Neural crest cell (in vitro differentiated cells): ENCODE data around the gene CEP97. TPM values are rescaled to one million over a fixed set of nuclear protein-coding genes. Genes with fewer than 3 reads are reported as not detected.
"Not testable (repeated sequence)": the region's sequence is repeated elsewhere in the genome, so short reads cannot be mapped to it uniquely, and the experiment has no call there.

Source experiments
- DNase-seq: peaks from one replicate; pipeline ENCODE4 v3.0.0; 2021; ENCODE audit warnings: low read depth, mixed read lengths, low spot score
- H3K27ac Mint-ChIP-seq: one replicate; pipeline ENCODE4 v1.8.0; 2021; ENCODE audit warnings: mild to moderate bottlenecking, mixed read lengths; ENCODE audit not compliant: unreplicated experiment
- H3K27me3 Mint-ChIP-seq: 2 replicates; pipeline ENCODE4 v1.8.0; 2021; ENCODE audit warnings: low read depth, mild to moderate bottlenecking, mixed read lengths
- H3K36me3 Mint-ChIP-seq: 2 replicates; pipeline ENCODE4 v1.8.0; 2021; ENCODE audit warnings: low read depth, mild to moderate bottlenecking, mixed read lengths
- H3K4me1 Mint-ChIP-seq: 2 replicates; pipeline ENCODE4 v1.8.0; 2021; ENCODE audit warnings: mixed read lengths
- H3K4me3 Mint-ChIP-seq: one replicate; pipeline ENCODE4 v1.8.0; 2021; ENCODE audit warnings: mild to moderate bottlenecking, mixed read lengths
- H3K9me3 Mint-ChIP-seq: 2 replicates; pipeline ENCODE4 v1.8.0; 2021; ENCODE audit warnings: mixed read lengths
- total RNA-seq: library from RNA; stranded (reverse); gene quantifications from 2 replicates; pipeline ENCODE4 v1.2.1, GENCODE V29; 2021
- TF ChIP-seq, protein P1 (sequence below): fragments of 200-600 bp; sonication (generic); conservative IDR thresholded peaks from 2 replicates; pipeline ENCODE4 v1.5.0; 2021; ENCODE audit warnings: antibody characterized with exemption, mild to moderate bottlenecking

The CEP97 gene
- total RNA-seq, 1 donor from 2014 or later: 25.1 TPM

- TF ChIP-seq, protein P1, sequence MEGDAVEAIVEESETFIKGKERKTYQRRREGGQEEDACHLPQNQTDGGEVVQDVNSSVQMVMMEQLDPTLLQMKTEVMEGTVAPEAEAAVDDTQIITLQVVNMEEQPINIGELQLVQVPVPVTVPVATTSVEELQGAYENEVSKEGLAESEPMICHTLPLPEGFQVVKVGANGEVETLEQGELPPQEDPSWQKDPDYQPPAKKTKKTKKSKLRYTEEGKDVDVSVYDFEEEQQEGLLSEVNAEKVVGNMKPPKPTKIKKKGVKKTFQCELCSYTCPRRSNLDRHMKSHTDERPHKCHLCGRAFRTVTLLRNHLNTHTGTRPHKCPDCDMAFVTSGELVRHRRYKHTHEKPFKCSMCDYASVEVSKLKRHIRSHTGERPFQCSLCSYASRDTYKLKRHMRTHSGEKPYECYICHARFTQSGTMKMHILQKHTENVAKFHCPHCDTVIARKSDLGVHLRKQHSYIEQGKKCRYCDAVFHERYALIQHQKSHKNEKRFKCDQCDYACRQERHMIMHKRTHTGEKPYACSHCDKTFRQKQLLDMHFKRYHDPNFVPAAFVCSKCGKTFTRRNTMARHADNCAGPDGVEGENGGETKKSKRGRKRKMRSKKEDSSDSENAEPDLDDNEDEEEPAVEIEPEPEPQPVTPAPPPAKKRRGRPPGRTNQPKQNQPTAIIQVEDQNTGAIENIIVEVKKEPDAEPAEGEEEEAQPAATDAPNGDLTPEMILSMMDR: no peak
- no peaks in the 10 kb centered on the region for H3K4me1 Mint-ChIP-seq
- H3K36me3 Mint-ChIP-seq: peaks cover 45% of the 10 kb centered on the region
- H3K27me3 Mint-ChIP-seq: no peaks in the 10 kb centered on the region
- no peak for DNase-seq
- no peak overlapping the region for H3K4me3 Mint-ChIP-seq
- no peak overlapping the region for H3K27ac Mint-ChIP-seq
- peaks cover 5% of the 10 kb centered on the region for H3K9me3 Mint-ChIP-seq
Measured at GRCh38 chr3:101744811-101745210, 20.4 kb downstream of the CEP97 start.

DNA sequence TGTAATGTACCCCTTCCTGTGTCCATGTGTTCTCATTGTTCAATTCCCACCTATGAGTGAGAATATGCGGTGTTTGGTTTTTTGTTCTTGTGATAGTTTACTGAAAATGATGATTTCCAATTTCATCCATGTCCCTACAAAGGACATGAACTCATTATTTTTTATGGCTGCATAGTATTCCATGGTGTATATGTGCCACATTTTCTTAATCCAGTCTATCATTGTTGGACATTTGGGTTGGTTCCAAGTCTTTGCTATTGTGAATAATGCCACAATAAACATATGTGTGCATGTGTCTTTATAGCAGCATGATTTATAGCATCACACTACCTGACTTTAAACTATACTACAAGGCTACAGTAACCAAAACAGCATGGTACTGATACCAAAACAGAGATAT is 21.5 kb downstream of the CEP97 start:
- H3K4me3 Mint-ChIP-seq, H3K27ac Mint-ChIP-seq, H3K4me1 Mint-ChIP-seq, DNase-seq, H3K27me3 Mint-ChIP-seq, H3K9me3 Mint-ChIP-seq: not testable (repeated sequence)
- H3K36me3 Mint-ChIP-seq: peaks cover 46% of the 10 kb centered on the region

GRCh38 chr3:101753386-101754113 is 29.1 kb downstream of the CEP97 start:
- H3K9me3 Mint-ChIP-seq, DNase-seq, H3K27ac Mint-ChIP-seq, H3K27me3 Mint-ChIP-seq, H3K4me1 Mint-ChIP-seq, H3K4me3 Mint-ChIP-seq: not testable (repeated sequence)
- peaks cover 61% of the 10 kb centered on the region for H3K36me3 Mint-ChIP-seq

- no peak overlapping the region for H3K27ac Mint-ChIP-seq
- peaks cover 6% of the 10 kb centered on the region for H3K9me3 Mint-ChIP-seq
- no peak for DNase-seq
- H3K4me3 Mint-ChIP-seq: no peak overlapping the region
- peaks cover 4% of the 10 kb centered on the region for H3K4me1 Mint-ChIP-seq
- peaks cover 57% of the 10 kb centered on the region for H3K36me3 Mint-ChIP-seq
- H3K27me3 Mint-ChIP-seq: no peaks in the 10 kb centered on the region
- TF ChIP-seq, protein P1: no peak
Measured at GRCh38 chr3:101758224-101758623, 33.8 kb downstream of the CEP97 start.

- Mint-ChIP-seq H3K4me3 (no peak overlapping the region), H3K27ac (no peak overlapping the region), H3K4me1 (no peaks in the 10 kb centered on the region), H3K9me3 (no peaks in the 10 kb centered on the region), H3K36me3 (peaks cover 40% of the 10 kb centered on the region), H3K27me3 (no peaks in the 10 kb centered on the region)
- DNase-seq: no peak
- TF ChIP-seq, protein P1: no peak
Measured at GRCh38 chr3:101762041-101762646, 37.7 kb downstream of the CEP97 start.

DNA sequence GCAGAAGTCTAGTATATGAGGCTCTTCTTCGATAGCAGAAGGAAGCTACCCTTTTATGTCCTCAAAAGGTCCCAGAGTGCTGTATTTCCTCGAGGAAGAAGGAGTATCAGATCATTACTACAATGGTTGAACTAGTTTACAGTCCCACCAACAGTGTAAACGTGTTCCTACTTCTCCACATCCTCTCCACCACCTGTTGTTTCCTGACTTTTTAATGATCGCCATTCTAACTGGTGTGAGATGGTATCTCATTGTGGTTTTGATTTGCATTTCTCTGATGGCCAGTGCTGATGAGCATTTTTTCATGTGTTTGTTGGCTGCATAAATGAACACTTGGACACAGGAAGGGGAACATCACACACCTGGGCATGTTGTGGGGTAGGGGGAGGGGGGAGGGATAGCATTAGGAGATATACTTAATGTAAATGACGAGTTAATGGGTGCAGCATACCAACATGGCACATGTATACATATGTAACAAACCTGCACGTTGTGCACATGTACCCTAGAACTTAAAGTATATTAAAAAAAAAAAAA is 53.4 kb downstream of the CEP97 start:
- not testable (repeated sequence) for H3K36me3 Mint-ChIP-seq, DNase-seq, H3K9me3 Mint-ChIP-seq, H3K27ac Mint-ChIP-seq, H3K27me3 Mint-ChIP-seq
- H3K4me3 Mint-ChIP-seq: peak overlapping the region; percentile 93
- H3K4me1 Mint-ChIP-seq: peaks cover 27% of the 10 kb centered on the region

GRCh38 chr3:101778385-101779046 is 54.1 kb downstream of the CEP97 start:
- Mint-ChIP-seq H3K27ac (peak overlapping the region; percentile 81), H3K9me3 (no peaks in the 10 kb centered on the region), H3K27me3 (no peaks in the 10 kb centered on the region), H3K36me3 (peaks cover 3% of the 10 kb centered on the region), H3K4me3 (peak overlapping the region; percentile 93), H3K4me1 (peaks cover 27% of the 10 kb centered on the region)
- TF ChIP-seq, protein P1: no peak
- no peak for DNase-seq
